DMS53 (cell line): ENCODE data around the gene NKX6-2.

Source experiments
- DNase-seq: peaks from one replicate; lab custom pipeline; 2025; lab: John Stamatoyannopoulos, UW

NKX6-2 gene

DNA sequence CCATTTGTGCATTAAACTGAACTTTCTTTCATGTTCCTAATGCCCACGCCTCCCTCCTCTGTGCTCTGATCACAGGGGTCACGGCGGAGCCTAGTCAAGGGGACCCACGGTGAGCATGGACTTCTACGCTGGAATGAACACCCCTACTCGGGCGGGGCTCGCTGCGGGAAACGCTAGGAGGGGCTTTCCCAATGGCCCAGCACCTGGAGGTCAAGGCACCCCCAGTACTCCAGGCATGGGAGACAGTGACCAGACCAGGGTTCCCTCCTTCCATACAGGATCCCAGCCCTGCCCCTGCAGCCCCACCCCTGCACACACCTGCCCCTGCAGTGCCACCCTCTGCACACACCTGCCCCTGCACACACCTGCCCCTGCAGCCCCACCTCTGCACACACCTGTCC, 27.1 kb upstream of the NKX6-2 start:
- no peak for DNase-seq

DNA sequence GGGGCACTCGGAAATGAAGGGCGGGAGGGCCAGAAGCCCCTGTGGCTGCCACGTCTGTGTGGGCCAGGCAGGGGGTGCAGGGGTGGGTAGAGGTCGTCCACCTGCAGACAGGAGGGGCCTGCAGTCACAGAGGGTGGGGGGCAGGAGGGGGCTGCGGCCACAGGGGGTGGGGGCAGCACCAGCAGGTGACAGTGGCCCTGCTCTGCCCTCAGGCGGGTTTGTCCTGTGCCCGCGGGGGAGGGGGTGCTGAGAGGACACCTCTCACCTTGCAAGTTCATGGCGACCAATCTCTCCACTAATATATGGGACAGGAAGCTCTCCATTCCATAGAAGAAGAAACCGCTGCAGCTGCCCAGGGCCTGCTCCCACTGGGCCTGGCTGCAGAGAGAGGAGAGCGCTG, 26.6 kb upstream of the NKX6-2 start:
- DNase-seq: no peak

DNA sequence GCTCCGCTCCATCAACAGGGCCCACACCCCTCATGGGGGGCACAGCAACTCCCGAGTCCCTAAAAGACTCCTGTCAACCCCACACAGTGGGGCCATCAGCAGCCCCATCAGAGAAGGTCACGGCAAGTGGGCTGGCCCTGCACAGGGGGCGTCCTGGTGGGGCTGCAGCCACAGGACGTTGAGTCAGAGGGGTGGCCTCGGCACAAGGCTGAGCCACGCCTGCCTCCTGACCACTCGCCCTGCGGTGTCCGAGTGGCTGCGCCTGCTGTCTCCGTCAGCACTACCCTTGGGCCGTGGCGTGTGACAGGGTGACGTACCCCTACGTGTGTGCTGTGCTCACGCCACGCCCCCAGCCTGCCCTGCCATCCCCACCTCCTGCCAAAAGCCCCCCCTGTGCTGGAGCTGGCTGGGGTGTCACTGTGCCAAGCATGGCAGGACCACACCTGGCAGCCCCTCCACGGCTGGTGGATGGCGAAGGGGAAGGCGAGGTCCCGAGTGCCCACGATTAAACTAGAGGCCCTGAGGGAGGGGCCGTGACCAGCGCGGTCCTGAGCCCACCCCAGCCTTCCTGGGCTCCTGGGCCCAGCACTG, 26.0 kb upstream of the NKX6-2 start:
- no peak for DNase-seq

DNA sequence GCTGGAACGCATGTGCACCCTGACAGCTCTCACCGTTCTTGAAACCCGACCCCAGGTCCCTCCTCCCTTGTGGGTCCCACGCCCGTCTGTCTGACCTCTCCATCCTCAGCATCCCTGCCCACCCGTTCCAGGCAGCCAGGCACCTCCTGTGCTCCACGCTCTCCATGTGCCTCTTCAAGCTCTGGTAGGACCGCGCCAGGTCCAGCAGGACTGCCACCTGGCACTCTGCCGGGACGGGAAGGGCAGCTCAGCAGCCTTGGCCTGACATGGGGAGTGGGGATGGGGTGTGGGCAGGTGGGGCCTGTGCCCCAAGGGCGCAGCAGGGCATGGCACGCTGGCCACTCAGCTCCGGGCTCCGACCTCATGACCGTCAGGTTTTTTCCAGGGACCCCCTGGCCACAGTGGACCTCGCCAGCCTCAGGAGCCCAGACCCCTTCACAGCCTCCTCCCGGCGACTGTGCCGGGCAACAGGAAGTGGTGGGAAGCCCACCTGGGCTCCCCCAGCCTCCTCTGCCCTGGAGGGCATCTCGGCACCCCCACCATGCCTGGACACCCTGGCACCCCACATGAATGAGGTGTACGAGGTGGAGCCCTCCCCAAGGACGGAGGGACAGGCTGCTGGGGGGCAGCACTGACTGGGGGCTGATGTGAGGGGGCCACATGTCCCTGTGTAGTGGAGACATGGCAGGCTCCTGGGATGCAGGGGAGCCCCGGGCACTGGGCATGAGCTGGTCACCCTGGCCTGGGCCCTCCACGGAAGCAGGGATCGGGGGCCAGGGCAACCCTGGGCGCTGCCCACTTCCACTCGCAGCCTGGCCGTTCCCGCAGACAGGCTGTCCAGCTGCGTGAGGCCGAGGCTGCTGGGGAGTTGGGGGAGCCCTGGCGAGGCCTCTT, 25.1 kb upstream of the NKX6-2 start:
- DNase-seq: no peak

DNA sequence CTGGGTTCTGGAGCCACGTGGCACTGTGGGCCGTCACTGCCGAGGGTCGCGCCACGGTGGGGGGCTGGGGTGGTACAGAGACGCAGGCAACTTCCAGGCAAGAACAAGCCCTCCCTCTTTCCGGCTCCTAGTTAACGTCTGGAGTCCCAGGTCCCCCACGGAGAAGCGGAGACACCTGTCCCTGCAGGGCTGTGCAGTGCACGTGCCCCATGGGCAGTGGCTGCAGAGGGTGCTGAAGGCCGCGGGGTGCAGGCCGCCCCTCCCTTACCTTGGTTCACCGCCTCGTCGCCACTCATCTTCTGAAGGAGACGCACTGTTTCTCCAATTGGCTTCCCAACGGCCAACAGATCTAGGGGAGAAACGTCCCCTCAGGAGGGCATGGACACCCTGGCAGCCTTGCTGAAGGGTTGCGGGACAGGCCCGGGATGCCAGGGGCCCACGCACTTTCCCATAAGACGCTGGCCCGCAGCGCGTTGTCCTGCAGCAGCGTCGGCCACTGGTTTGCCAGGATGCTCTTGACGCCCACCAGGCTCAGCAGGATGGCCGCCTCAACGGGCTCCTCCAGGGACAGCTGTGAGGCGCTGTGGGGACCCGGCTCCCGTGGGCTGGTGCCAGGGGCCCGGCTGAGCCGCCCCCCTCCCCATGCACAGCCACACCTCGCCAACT, 24.3 kb upstream of the NKX6-2 start:
- DNase-seq: no peak

DNA sequence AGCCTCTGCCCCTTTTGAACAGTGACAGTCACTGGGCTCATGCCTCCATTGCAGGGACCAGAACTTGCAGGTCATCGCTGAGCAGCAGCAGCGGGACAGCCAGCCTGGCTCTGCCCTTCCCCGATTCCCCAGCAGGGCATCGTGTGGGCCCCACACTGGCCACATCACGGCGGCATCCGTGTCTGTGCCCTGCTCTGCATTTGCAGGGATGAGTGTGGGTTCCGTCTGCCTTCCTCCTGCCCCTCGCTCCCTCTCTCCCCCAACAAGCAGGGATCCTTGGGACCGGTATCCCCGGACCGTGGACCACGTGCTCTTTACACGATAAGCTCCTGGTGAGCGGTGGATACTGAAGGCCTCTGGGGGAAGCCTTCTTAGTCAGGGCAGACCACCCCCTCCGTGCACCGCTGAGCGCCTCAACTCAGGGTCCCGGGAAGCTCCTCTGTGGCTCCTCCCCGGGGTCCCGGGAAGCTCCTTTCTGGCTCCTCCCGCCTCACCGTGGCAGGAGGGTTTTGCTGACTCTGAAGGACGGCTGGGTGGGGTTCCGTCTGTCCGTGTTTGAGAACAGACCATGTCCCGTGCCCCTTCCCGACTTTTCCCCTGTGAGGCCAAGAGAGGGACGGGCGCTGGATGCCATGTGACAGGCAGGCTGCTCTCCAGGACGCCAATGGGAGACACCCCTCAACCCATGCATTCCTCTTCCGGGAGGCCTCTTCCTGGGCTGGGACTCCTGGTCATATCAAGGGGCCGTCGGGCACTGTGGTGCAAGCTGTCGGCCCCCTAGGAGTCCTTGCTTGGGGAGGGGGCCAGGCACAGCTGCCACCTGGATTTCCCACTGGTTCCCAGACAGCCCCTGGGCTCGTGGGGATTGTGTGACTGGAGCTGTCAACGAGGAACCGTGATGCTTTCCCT, 23.5 kb upstream of the NKX6-2 start:
- DNase-seq: no peak

DNA sequence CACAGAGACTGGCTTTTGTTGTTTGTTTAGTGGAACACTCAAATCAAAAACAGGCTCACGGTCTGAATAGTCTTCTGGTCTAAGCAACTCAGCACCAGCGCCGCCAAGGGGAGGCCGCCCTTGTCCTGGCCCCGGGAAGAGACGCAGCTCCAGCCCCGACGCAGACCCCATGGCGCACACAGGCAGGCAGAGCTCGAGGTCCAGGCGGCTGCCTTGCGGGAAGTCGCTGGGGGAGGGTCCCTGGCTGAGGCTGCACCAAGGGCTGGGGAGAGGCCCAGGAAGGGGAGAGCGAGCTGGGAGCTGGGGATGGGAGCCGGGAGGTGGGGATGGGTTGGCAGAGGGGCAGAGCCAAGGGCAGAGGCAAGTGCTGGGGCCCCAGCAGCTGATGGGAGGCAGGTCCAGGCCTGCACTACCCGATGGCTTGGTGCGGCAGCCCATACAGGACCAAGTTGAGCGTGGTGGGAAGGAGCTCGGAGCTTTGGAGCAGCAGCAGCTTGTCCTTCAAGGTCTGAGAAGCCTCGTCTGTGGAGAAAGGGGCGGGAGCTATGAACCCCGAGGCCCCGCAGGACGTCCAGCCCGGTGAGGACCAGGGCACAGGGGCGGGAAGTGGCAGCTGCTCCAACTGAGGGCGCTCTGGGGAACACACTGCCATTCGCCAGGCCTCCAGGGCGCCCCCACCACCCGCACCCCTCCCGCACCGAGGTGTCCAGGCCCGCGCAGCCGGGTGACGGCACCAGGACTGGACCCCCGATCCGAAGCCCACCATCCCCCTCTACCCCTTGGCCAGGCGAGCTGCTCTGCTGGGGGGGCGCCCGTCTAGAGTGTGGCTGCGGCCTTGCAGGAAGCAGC, 22.7 kb upstream of the NKX6-2 start:
- no peak for DNase-seq

DNA sequence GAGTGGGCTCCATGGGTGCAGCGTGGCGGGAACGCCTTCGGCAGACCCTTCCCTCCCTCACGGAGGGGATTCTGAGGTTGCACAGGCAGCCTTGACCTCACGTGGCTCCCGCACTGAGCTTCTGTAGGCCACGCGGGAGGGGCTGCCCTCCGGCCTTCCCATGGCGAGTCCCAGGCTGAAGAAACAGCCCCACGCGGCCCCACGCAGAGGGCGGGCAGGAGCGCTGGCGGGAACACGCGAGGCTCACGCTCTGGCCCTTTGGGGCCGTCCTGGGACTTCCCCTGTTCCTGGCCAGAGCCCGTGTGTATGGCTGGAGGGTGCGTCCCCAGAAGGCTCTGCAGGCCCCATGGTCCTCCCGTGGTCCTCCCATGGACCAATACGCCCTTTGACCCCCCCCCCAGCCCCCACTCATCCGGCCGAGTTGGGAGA, 21.7 kb upstream of the NKX6-2 start:
- no peak for DNase-seq

DNA sequence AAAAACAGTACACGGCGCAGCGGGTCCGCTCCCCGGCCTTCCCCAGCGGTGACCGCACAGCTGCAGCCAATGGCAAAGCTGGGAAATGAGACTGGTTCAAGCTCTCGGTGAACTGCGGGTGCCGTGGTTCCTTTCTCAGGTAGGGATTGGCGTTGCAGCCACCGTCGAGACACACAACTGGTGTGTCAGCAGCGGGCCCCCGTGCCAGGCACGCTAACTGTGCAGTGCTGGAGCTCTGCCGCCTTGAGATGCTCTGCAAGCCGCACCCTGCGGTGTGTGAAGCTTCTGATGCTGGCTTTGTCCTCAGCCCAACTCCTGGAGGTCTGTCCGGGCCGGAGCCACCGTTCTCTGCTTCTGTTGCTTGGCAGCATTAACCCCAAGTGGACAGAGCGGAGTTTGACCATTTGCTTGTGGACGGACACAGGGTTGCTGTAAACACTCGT, 20.6 kb upstream of the NKX6-2 start:
- DNase-seq: no peak

DNA sequence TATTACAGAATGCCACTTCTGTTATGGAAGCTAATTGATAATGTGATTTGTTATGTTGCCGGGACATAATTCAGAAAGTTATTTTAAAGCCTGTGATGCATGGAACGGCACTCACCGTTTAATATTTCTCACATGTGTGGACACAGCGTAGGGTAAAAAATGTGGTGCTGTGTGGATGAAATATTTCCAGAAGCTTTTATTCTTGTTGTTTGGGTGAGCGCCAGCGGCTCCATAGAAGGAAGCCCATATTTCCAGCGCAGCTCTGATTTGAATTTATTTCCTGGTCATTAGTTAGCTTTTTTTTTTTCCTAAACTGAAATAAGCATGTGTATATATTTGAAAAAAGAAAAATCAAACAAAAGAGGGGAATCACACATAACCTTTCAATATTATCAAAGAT, 20.2 kb upstream of the NKX6-2 start:
- DNase-seq: no peak

DNA sequence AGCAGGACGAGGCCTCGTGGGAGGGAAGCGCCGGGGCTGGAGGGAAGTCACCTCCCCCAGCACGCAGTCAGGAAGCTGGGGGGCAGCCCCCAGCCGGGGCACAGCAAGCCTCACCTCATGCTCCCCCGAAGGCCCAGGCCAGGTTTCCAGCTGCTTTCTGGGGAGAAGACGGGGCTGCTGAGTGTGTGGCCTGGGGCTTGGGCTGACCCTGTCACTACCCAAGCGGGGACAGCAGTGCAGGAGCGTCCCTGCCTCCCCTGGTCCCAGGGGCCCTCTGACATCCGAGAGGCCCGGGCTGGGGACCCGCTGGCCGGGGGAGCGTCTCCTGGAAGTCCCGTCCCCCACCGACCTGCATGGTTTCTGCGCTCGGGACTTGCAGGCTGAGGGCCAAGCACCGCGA, 19.7 kb upstream of the NKX6-2 start:
- no peak for DNase-seq

DNA sequence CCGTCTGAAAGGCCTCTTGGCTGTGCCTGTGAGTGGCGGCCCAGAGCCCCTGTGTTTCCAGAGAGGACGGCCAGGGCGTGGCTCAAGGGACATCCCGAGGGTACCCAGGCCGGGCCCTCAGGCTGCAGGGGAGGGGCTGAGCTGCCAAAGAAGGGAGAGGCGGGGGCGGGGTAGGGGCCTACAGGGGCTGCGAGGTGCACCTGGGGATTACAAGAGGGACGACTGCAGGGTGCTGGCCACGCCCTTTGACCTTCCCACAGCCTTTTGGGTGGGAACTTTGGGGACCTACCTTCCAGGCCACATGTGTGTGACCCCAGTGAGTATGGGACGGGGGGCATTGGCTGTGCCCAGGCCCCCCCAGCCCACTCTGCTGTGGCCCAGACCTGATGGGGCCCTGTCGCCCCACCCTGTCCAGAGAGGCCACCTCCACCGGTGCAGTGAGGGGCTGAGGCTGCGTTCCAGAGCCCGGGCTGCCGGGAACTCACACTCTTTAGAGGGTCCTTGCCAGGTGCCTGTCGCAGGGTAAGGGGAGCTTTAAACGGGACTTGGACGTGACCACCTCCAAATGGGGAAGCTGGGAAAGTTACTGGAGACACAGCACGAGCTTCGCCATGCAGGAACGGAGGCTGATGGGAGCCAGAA, 19.0 kb upstream of the NKX6-2 start:
- no peak for DNase-seq

DNA sequence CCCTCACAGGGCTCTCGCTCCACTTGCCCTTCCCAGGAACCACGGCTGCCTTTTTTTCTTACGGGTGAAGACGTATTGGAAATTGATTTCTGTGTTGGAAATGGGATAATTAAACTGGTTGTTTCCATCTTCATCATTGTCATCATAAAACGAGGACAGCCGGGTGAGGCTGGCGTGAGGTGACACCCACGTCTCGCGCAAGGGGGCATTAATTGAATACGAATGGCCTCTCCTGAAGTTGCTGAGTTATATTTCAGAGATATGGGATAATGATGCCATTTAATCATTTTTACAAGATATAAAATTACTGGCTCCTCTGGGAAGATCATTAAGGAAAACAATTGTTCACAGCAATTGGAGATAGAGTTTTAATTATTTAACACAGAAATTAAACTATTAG, 18.3 kb upstream of the NKX6-2 start:
- no peak for DNase-seq

DNA sequence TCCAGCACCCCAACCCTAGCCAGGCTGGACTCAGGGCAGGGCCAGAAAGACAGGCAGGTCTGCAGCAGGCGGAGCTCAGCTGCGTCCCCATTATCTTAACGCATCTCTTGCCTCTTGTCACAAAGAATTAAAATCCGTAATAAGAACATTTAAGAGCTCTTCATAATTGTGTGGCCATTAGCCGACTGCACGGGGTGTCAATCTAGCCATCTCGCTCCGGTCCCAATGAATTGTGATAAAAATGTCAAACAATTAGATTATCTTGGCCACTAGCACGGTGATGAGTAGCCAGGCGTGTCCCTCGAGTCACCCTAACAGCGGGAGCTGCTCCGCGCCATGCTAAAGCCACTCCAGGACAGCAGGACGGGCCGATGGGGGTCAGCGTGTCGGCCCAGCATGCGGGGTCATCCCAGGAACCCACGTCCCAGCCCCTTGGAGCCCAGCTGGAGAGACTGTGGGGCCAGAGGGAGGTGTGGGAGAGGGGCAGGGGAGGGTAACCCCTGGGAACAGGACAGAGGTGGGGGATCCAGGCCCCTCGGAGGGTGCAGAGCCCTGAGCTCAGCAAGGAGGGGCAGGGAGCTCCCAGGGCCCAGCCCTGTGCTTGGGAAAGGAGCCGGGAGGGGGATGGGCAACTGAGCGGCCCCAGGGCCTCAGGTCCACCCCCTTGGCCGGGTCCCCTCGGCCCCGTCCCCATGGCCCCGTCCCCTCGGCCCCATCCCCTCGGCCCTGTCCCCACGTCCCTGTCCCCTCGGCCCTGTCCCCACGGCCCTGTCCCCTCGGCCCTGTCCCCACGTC, 17.7 kb upstream of the NKX6-2 start:
- DNase-seq: no peak

DNA sequence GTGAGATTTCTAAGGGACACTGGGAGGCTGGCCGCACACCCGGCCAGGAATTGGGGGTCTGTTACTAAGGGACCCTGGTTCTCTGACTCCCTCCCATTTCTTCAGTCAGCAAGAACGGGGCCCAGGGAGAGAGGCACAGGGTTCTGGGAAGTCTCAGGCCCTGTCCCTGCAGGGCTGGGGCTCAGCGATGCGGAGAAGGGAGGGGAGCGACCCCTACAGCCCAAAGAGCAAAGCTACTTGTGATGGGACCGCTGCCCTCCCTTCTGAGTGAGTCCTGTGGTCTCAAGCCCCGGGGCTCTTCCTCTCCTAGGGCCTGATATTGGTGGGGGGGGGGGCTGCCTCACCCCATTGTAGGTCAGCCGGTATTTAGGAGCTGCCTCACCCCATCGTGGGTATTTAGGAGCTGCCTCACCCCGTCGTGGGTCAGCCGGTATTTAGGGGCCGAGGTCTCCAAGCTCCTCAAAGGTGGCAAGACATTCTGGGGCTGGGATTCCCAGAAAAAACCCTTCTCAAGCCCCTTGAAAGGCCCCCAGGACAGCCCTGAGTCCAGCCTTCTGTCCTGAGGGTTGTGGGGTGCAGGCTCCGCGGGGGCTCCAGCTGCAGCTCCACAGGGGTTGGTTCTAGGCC, 16.9 kb upstream of the NKX6-2 start:
- DNase-seq: no peak

DNA sequence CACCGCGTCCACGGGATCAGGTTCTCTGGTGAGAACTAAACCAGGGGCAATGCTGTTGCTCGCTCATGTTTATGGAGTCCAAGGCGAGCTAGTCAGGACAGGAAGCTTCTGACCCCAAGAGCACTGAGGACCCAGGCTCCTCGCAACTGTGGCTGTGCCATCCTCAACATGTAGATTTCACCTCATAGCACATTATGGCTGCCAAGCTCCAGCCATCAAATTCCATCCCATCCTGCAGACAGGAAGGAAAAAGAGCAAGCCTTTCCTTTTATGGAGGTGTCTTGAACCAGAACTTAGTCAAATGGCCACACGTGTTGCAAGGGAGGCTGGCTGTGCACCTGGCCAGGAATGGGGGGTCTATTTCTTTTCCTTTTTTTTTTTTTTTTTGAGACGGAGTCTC, 16.1 kb upstream of the NKX6-2 start:
- no peak for DNase-seq

DNA sequence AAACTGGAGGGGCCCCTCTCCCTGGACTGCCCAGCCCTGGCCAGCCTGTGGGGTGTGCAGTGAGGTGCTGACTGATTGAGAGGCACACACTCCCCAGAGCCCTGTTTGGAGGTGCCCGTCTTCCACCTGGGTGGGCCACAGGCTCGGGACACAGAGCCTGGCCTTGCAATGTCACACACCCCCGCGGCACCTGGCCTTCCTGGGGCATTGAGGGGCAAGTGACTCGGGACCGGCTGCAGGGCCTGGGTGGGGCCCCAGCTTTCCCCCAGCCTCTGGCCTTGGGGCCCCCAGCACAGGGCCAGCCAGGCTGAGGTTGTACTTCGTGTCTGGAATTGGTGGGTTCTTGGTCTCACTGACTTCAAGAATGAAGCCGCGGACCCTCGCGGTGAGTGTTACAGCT, 13.9 kb upstream of the NKX6-2 start:
- DNase-seq: no peak

DNA sequence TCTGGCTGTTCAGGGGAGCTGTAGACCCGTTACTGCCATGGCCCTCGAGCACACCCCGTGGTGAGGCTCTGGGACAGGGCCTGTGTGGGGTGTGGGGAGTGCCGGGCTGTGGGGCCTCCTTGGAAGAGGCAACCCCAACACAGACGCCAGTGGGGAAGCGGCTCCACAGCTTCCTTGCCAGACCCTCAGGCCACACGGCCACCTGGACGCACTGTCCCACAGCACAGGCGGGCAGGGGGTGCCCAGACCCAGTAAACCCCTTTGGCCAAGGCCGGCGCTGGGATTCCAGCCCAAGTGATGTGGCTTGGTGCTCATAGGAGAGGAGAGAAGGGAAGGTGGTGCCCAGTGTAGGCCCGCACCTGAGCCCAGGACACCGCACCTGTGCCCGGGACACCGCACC, 12.9 kb upstream of the NKX6-2 start:
- DNase-seq: no peak

DNA sequence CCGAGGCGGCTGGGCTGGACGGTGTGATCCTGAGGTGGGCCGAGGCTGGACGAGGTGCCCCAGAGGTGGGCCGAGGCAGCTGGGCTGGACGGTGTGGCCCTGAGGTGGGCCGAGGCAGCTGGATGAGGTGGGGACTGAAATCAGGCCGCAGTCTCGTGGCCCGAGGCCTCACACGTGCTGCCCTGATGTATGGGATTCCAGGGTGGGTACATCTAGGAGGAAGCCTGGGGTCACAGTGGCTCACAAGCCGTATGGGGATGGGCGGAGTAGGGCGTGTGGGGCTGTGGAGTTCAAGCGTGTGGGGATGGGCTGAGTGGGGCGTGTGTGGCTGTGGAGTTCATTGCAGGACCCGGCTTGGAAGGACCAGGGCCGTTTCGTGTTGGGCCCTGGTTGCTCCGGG, 12.5 kb upstream of the NKX6-2 start:
- no peak for DNase-seq
